Ishikawa (cell line): ENCODE results near the gene ADGRB2.

Experiments used
- CEBPB ChIP-seq: IDR thresholded peaks from 2 replicates; pipeline ENCODE4 v1.6.1; 2012
- CREB1 ChIP-seq: IDR thresholded peaks from 2 replicates; pipeline ENCODE4 v1.6.1; 2012; ENCODE audit warnings: low read depth
- EGR1 ChIP-seq: IDR thresholded peaks from 2 replicates; pipeline ENCODE4 v1.6.1; 2012
- EP300 ChIP-seq: IDR thresholded peaks from 2 replicates; pipeline ENCODE4 v1.6.1; 2012; ENCODE audit warnings: borderline replicate concordance
- FOXM1 ChIP-seq: IDR thresholded peaks from 2 replicates; pipeline ENCODE4 v1.6.1; 2012; ENCODE audit warnings: low read depth, borderline replicate concordance
- MAX ChIP-seq: IDR thresholded peaks from 2 replicates; pipeline ENCODE4 v1.6.1; 2012
- NFIC ChIP-seq: IDR thresholded peaks from 2 replicates; pipeline ENCODE4 v1.6.1; 2012
- RAD21 ChIP-seq: IDR thresholded peaks from 2 replicates; pipeline ENCODE4 v1.6.1; 2012; ENCODE audit warnings: low read depth
- REST ChIP-seq: IDR thresholded peaks from 2 replicates; pipeline ENCODE4 v1.6.1; 2012; ENCODE audit warnings: low read depth, mild to moderate bottlenecking
- TAF1 ChIP-seq: IDR thresholded peaks from 2 replicates; pipeline ENCODE4 v1.6.1; 2012; ENCODE audit warnings: low read depth, mild to moderate bottlenecking
- TCF12 ChIP-seq: IDR thresholded peaks from 2 replicates; pipeline ENCODE4 v1.6.1; 2012; ENCODE audit warnings: low read depth
- TEAD4 ChIP-seq: IDR thresholded peaks from 2 replicates; pipeline ENCODE4 v1.6.1; 2012
- USF1 ChIP-seq: IDR thresholded peaks from 2 replicates; pipeline ENCODE4 v1.6.1; 2012
- YY1 ChIP-seq: IDR thresholded peaks from 2 replicates; pipeline ENCODE4 v1.6.1; 2012; ENCODE audit warnings: low read depth
- ZBTB7A ChIP-seq: IDR thresholded peaks from 2 replicates; pipeline ENCODE4 v1.6.1; 2012; ENCODE audit warnings: low read depth

The ADGRB2 gene

GRCh38 chr1:31706384-31707058 is 57.6 kb downstream of the ADGRB2 start:
- TF ChIP-seq CEBPB (no peak), TCF12 (no peak), CREB1 (no peak), YY1 (no peak), MAX (no peak), USF1 (no peak), REST (no peak), EGR1 (no peak), EP300 (no peak), ZBTB7A (no peak), FOXM1 (no peak), NFIC (no peak), TEAD4 (no peak), TAF1 (no peak), RAD21 (no peak)

- TF ChIP-seq RAD21 (peak; percentile 47), EGR1 (no peak)
These were observed 58.9 kb downstream of the ADGRB2 start for GRCh38 chr1:31705080-31705866.

GRCh38 chr1:31704271-31705079 is 59.7 kb downstream of the ADGRB2 start:
- peak; percentile 6; the same call in 1 of the 2 replicates for TF ChIP-seq TCF12
- TF ChIP-seq EP300: no peak; the same call in 1 of the 2 replicates
- no peak for TF ChIP-seq RAD21

- no peak for TF ChIP-seq CEBPB
- TF ChIP-seq TCF12: peak; percentile 52; the same call in 1 of the 2 replicates
- TF ChIP-seq NFIC: peak; percentile 59
These were observed 60.5 kb downstream of the ADGRB2 start, which contains the start of gene COL16A1 for GRCh38 chr1:31703431-31704270. TSS of gene COL16A1 (minus strand) at chr1:31704017. CDS start at chr1:31702193, 1,824 bp downstream.

- TF ChIP-seq RAD21 (no peak), EGR1 (no peak), TEAD4 (no peak), MAX (no peak), CREB1 (no peak), USF1 (no peak), EP300 (no peak)
These were observed 61.2 kb downstream of the ADGRB2 start for GRCh38 chr1:31702836-31703404.

- no peak for TF ChIP-seq MAX
- peak; percentile 50 for TF ChIP-seq EP300
- peak; percentile 35 for TF ChIP-seq TCF12
- peak; percentile 66 for TF ChIP-seq CEBPB
- peak; percentile 45; the same call in 1 of the 2 replicates for TF ChIP-seq ZBTB7A
- no peak for TF ChIP-seq RAD21
- peak; percentile 91 for TF ChIP-seq NFIC
- TF ChIP-seq TEAD4: peak; percentile 66
These were observed 62.9 kb downstream of the ADGRB2 start for GRCh38 chr1:31701091-31701736.
